ELF-1 (cell line): Measurements from ENCODE around the gene OTUB2.
A peak's percentile ranks its signal among the peaks of the same experiment; 100 is the strongest.
"Not testable (repeated sequence)": the region's sequence is repeated elsewhere in the genome, so short reads cannot be mapped to it uniquely, and the experiment has no call there.

Experiments used
- DNase-seq: peaks from one replicate; pipeline ENCODE4 v3.0.0-alpha.2; 2016; ENCODE audit warnings: low read depth, low spot score

Gene OTUB2

GRCh38 chr14:94056579-94057308 is 30.6 kb downstream of the OTUB2 start:
- DNase-seq: no peak

DNA sequence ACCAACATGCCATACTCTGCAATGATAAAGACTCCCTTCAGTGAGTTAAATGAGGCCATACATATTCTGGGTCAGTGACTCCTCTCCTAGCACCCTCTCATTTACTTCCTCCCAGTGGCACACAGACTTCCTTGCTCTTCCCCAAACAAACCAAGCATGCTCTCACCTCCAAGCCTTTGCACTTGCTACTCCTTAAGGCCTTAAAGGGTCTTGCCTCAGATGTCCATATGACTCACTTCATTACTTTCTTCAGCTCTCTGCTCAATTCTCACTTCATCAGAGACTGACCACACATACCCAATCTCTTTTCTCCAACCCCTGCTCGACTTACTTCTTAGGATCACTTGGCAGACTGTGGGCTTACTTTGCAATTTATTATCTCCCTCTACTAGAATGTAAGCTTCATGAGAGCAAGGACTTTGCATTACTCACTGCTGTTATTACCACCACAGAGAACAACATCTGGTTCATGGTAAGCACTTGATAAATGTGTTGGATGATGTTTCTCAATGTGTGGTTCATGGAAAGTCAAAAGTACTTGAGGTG is 32.1 kb downstream of the OTUB2 start:
- DNase-seq: no peak

- DNase-seq: no peak
These were observed 32.6 kb downstream of the OTUB2 start for GRCh38 chr14:94058674-94059138.

DNA sequence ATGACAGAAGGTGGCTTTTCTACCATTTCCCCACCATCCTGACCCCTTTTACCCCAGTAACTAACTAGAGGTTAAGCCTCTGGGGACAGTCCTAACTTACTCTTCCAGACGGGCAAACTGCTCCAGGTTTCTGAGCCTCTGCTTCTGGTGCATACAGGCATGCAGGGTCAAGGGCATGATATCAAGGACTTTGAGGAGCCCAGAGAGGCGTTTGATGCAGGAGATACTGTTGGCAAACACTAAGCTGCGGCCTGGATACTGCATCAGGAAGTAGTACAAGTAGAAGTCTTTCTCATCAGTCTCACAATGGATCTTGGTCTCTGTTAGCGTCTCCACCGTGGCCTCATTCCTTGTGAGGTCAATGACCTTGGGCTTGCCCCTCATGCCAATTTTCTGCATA is 33.9 kb downstream of the OTUB2 start:
- DNase-seq: no peak

DNA sequence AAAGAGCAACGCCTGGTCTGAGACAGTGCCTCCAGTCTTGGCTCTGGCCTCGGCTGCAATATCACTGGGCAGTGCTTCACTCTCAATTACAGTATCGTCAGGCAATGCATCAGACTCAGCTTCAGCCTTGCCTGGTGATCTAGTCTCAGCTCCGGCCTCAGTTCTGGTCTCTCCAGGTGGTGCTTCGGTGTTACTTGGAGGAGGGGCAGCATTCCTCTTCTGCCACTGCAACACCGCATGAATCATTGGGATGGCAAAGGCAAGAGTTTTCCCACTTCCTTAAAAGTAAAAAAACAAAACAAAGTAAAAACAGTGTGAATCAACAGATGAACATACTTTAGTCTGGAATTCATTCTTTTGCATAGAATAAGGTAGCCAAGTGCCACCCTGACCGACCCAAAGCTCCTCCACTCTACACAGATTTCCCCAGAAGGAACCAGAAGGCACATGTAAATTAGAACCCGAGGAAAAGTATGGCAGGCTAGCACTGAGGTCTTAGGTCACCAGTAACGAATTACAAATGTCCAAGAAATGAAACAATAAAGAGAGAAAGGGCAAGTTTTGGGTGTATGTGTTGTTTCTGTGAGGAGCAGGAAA is 36.3 kb downstream of the OTUB2 start:
- DNase-seq: no peak

DNA sequence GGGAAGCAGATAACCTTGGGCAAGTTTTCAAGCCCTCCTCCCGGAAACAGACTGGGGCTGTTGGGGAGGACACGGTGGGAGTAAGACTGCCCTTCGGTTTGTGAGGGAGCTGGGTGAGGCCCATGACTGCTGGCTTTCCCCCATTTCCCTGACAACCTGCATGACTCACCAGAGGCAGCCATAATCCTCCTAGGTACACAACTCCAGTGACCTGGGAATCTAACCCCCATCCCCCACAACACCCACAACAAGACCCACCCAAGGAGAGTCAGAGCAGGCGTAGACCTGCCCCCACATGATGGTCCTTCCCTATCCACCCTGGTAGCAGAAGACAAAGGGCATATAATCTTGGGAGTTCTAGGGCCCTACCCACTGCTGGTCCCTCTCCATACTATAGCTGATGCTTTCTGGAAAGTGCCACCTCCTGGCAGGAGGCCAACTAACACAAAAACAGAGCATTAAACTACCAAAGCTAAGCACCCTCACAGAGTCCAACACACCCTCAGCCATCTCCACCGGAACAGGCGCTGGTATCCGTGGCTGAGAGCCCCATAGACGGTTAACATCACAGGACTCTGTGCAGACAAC is 40.0 kb downstream of the OTUB2 start:
- DNase-seq: no peak

DNA sequence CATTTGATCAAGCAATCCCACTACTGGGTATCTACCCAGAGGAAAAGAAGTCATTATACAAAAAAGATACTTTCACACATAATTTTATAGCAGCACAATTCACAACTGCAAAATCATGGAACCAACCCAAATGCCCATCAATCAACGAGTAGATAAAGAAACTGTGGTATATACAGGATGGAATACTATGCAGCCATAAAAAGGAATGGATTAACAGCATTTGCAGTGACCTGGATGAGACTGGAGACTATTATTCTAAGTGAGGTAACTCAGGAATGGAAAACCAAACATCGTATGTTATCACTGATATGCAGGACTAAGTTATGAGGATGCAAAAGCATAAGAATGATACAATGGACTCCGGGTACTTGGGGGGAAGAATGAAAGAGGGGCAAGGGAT is 45.9 kb downstream of the OTUB2 start:
- not testable (repeated sequence) for DNase-seq

DNA sequence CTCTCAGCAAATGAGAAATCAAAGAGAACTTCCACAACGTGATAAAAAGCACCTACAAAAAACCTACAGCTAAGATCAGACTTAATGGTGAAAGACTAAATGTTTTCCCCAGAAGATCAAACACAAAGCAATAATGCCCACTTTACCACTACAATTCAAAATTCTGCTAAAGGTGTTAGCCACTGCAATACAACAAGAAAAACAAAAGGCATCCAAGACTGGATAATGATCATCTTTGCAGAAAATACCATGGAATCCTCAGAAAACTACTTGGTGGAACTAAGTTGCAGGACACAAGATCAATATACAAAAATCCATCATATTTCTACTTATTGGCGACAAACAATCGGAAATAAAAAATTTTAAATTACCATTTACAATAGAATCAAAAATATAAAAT is 48.4 kb downstream of the OTUB2 start:
- no peak for DNase-seq

DNA sequence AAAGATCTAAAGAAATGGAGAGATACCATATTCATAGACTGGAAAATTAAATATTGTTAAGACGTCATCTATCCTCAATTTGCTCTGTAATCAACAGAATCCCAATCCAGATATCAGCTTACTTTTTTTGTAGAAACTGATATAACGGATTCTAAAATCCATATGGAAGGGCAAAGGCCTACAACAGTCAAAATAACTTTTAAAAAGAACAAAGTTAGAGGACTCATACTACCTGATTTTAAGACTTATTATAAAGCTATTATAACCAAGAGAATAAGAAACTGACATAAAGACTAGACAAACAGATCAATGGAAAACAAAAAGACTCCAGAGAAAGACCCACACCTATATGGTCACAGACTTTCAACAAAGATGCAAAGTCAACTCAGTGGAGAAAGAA is 48.9 kb downstream of the OTUB2 start:
- DNase-seq: no peak

DNA sequence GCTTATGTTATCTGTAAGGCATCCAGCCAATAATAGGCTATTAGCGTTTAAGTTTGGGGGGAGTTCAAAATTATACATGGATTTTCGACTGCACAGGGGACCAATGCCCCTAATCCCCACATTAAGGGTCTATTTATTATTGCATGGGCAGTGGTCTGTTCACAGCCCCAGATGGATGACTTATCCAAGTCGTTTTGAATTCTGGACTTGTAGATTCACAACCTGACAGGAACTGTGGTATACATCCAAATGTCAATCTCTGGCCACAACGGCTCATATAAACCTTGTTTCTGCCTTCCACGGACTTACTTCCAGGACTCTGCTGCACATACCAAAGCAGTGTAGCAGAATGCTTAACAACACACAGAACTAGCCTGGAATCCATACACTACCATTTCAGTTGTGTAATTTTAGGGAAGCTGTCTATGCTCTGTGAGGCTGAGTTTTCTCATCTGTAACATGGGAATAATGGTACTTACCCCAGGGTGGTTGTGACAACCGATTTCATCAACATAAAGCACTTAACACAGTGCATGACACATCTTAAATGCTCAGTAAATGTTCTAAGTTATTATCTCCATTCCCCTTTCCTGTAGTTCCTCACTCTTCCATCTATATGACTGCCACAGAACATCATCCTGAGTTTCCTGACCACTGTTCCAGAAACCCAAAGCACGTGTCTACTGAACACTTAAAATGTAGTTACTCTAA is 51.1 kb downstream of the OTUB2 start:
- DNase-seq: no peak

GRCh38 chr14:94077823-94078222 is 51.7 kb downstream of the OTUB2 start:
- DNase-seq: no peak

DNA sequence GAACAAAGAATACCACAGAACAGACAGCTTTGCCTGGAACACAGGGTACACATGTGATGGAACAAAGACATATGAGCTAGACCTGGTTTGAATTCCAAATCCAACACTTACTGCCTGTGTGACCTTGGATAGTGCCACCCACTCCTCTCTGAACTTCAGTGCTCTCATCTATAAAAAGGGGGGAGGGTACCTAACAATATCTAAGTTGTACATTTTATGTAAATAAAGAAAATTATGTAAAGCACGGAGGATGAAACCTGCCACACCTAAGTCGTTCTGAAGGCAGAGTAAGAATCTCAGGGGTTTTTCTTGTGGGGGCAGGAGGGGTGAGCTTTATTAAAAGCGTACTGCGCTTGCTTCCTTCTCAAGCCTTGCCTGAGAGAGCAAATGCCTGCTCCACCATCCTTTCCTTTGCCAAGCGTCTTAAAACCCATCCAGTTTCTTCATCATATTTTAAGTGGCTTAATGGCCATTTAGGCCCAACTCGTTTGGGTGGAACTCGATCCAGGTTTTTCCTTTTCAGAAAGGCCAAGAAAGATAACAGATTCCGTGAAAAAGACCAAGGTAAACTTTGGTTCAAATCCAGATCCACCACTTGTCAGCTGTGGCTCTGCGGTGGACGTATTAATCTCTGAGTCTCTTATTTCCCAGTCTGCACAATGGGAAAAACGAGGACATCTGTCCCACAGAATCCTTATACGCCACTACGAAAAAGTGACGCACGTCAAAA is 53.9 kb downstream of the OTUB2 start:
- DNase-seq: no peak

- peak; percentile 92 for DNase-seq
These were observed 54.7 kb downstream of the OTUB2 start, which contains the start of the genes DDX24 and IFI27L1 for GRCh38 chr14:94080621-94081385. DDX24 (minus strand) TSS chr14:94081202; CDS start chr14:94079742, 1,460 bp downstream. IFI27L1 (plus strand) TSS chr14:94081310; CDS start chr14:94096938, 15,628 bp downstream.

DNA sequence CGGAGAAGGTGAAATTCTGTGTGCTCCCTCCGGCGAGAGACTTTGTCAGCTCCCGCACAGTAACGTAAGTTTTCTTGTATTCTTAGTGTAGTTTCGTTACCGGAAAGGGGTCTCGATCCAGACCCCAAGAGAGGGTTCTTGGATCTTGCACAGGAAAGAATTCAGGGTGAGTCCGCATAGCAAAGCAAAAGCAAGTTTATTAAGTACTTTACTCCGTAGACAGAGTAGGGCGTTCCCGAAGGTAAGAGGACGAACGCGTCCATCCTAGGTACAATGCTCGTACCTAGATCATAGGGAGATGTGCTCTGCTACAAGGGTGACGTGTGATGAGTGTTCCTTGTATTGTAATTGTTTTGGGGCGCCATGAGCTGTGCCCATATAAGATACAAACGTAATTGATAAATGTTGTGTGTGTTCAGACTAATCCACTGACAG is 55.3 kb downstream of the OTUB2 start:
- DNase-seq: no peak

- DNase-seq: no peak
These were observed 61.8 kb downstream of the OTUB2 start for GRCh38 chr14:94087891-94088290.

DNA sequence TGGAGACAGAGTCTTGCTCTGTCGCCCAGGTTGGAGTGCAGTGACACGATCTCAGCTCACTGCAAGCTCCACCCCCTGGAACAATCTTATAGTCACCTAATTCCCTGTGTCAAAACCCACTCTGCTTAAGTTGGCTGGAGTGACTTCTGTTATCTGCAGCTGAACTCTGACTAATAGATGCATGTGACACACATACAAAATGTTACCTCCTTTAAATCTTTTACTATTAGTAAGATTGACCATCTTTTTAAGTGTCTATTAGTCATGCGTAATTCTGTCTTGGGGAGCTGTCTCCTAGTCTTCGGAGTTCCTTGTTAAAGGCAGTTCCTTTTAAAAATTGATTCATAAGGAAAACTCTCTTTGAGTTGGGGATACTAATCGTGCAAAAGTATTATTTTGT is 62.4 kb downstream of the OTUB2 start:
- DNase-seq: no peak

DNA sequence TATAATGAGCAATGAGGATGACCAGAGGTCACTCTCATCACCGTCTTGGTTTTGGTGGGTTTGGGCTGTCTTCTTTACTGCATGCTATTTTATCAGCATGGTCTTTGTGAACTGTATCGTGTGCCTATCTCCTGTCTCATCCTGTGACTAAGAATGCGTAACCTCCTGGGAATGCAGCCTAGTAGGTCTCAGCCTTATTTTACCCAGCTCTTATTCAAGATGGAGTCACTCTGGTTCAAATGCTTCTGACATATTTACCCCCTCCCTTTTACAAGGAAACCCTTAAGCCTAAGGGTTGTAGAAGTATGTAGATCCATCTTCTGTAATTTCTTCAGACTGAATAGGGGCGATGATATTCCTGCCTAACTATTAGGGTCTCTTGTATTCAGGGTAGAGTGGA is 63.3 kb downstream of the OTUB2 start:
- DNase-seq: no peak

DNA sequence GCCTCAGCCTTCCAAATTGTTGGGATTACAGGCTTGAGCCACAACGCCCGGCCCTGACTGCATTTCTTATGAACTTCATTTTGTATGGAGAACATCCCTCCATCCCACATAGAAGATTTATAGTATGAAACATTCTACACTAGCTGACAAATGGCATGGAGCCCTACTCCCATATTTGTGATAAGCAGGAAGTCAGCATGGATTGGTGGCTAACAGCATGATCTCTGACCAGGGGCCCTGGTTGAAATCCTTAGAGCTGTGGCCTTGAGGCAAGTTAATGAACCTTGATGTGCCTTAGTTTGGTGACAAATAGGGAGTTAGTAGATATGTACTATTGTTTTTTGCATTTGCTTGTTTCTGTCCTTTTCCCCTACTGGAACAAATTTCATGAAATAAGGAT is 67.3 kb downstream of the OTUB2 start:
- DNase-seq: no peak

- no peak for DNase-seq
These were observed 71.0 kb downstream of the OTUB2 start for GRCh38 chr14:94097091-94097490.
